GM18517 (cell line): ENCODE results near the gene FLVCR1.

ENCODE experiments used
- ATAC-seq: cut with Tn5 transposase; IDR thresholded peaks from one replicate; pipeline ENCODE4 v1.9.1; 2021; ENCODE audit warnings: mild to moderate bottlenecking, moderate library complexity; ENCODE audit not compliant: unreplicated experiment

The FLVCR1 gene

GRCh38 chr1:212943393-212943710, 85.3 kb downstream of the FLVCR1 start:
- ATAC-seq = no peak

- no peak for ATAC-seq
These were observed 86.3 kb downstream of the FLVCR1 start for GRCh38 chr1:212944229-212944901.

- no peak for ATAC-seq
These were observed 87.0 kb downstream of the FLVCR1 start for GRCh38 chr1:212945056-212945455.

- ATAC-seq = no peak
These were observed 87.5 kb downstream of the FLVCR1 start for GRCh38 chr1:212945463-212946160.

- ATAC-seq = no peak
These were observed 88.8 kb downstream of the FLVCR1 start for GRCh38 chr1:212946872-212947271.
